OCI-M2 (cell line): Measurements from ENCODE around the gene ZSWIM5.
"Not testable (repeated sequence)": the region's sequence is repeated elsewhere in the genome, so short reads cannot be mapped to it uniquely, and the experiment has no call there.

Experiments used
- DNase-seq: peaks from one replicate; lab custom pipeline; 2025; ENCODE audit not compliant: unreplicated experiment; lab: John Stamatoyannopoulos, UW

The ZSWIM5 gene

GRCh38 chr1:45008076-45008475 lies 198.3 kb downstream of the ZSWIM5 start:
- DNase-seq, result no peak

- DNase-seq, result no peak
Measured at GRCh38 chr1:45007311-45007710, 199.1 kb downstream of the ZSWIM5 start.

GRCh38 chr1:45005761-45006160 lies 200.6 kb downstream of the ZSWIM5 start:
- no peak for DNase-seq

GRCh38 chr1:45004281-45004920 lies 202.0 kb downstream of the ZSWIM5 start:
- no peak for DNase-seq

- DNase-seq, result no peak
Measured at GRCh38 chr1:45003741-45004140, 202.7 kb downstream of the ZSWIM5 start.

- DNase-seq, result no peak
Measured at GRCh38 chr1:45002650-45003645, 203.5 kb downstream of the ZSWIM5 start.

GRCh38 chr1:45001576-45001975 lies 204.8 kb downstream of the ZSWIM5 start:
- not testable (repeated sequence) for DNase-seq

- DNase-seq, result no peak
Measured at GRCh38 chr1:45001011-45001481, 205.4 kb downstream of the ZSWIM5 start.

GRCh38 chr1:44999232-44999631 lies 207.2 kb downstream of the ZSWIM5 start:
- DNase-seq, result no peak

GRCh38 chr1:44995467-44996238 lies 210.8 kb downstream of the ZSWIM5 start:
- DNase-seq, result no peak

GRCh38 chr1:44994309-44994898 lies 212.0 kb downstream of the ZSWIM5 start:
- no peak for DNase-seq

GRCh38 chr1:44988531-44989156 lies 217.8 kb downstream of the ZSWIM5 start:
- DNase-seq, result no peak

- DNase-seq, result no peak
Measured at GRCh38 chr1:44985747-44986359, 220.6 kb downstream of the ZSWIM5 start.

- not testable (repeated sequence) for DNase-seq
Measured at GRCh38 chr1:44977372-44977771, 229.0 kb downstream of the ZSWIM5 start.

- DNase-seq, result no peak
Measured at GRCh38 chr1:44976252-44976651, 230.2 kb downstream of the ZSWIM5 start.

- DNase-seq, result no peak
Measured at GRCh38 chr1:44973645-44974044, 232.8 kb downstream of the ZSWIM5 start.

GRCh38 chr1:44970317-44970716 lies 236.1 kb downstream of the ZSWIM5 start:
- DNase-seq, result no peak
